ENCODE results near the gene NDFIP1.
A peak's percentile ranks its signal among the peaks of the same experiment; 100 is the strongest.
"Not testable (repeated sequence)": the region's sequence is repeated elsewhere in the genome, so short reads cannot be mapped to it uniquely, and the experiment has no call there.

Gene NDFIP1

GRCh38 chr5:142178651-142179050 is 70.1 kb downstream of the NDFIP1 start:
- H3K4me3 ChIP-seq (ENCODE audit: low read depth, low read length), result no peak overlapping the region
- no peak for DNase-seq (ENCODE audit: low read depth)

- no peak for DNase-seq (ENCODE audit: low read depth)
- no peak overlapping the region for H3K4me3 ChIP-seq (ENCODE audit: low read depth, low read length)
Observed at GRCh38 chr5:142179776-142180387, 71.3 kb downstream of the NDFIP1 start.

DNA sequence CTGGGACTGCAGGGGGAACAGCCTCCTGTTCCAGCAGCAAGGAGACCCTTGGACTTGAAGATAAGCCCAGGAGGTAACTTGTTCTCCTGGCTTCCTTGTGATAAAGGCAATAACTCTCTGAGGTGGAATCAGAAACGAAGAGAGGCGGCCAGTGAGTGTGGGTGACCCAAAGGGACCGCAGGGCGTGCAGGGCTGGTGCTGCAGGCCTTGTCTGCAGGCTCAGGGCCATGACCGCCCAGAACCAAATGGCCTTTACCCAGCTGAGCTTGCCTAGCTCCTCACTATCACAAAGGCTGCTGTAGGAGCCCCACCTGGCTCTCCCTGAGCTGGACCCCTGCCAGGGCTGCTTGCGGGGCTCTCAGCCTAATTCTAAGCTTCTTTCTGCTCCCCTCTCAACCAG is 72.5 kb downstream of the NDFIP1 start:
- DNase-seq (ENCODE audit: low read depth), result no peak
- H3K4me3 ChIP-seq (ENCODE audit: low read depth, low read length), result no peak overlapping the region

DNA sequence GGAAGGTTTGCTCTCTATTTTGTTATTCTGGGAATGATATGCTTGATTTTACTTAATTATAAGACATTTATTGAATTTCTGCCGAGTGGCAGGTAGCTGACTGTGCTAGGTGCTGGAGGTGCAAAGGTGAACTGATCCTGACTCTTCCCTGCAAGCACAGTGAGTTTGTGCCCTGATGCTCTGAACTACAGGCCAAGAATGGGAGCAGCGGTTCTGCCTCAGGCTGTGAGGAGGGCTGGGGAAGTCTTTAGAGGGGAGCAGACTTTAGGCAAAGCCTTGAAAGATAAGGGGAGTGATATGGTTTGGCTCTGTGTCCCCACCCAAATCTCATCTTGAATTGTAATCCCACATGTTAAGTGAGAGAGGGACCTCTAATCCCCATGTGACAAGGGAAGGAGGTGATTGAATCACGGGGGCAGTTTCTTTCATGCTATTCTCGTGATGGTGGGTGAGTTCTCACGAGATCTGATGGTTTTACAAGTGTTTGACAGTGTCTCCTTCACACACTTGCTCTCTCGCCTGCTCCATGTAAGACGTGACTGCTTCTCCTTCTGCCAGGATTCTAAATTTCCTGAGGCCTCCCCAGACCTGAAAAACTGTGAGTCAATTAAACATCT is 73.1 kb downstream of the NDFIP1 start:
- no peak for DNase-seq (ENCODE audit: low read depth)
- no peak overlapping the region for H3K4me3 ChIP-seq (ENCODE audit: low read depth, low read length)

GRCh38 chr5:142182840-142183239 is 74.3 kb downstream of the NDFIP1 start:
- no peak overlapping the region for H3K4me3 ChIP-seq (ENCODE audit: low read depth, low read length)
- no peak for DNase-seq (ENCODE audit: low read depth)

GRCh38 chr5:142183561-142183960 is 75.0 kb downstream of the NDFIP1 start:
- H3K4me3 ChIP-seq (ENCODE audit: low read depth, low read length), result no peak overlapping the region
- DNase-seq (ENCODE audit: low read depth), result no peak

DNA sequence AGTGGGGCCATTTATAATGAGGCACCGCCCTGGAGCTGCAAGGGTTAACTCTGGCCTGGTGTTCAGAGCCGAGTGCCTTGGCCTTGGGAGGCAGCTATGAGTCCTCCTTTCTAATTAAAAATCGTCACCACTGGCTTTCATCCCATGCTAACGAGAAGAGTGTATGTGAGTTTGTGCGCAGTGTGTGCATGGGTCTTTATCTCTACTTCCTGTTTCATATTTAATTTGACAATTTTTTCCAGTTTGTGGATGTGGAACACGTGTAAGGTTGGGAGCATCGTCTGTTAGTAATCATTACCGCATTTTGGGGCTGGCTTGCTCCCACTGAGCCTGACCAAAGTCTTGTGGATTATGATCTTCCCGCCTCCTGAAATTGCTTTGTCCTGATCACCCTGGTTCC is 76.4 kb downstream of the NDFIP1 start:
- H3K4me3 ChIP-seq (ENCODE audit: low read depth, low read length), result no peak overlapping the region

GRCh38 chr5:142186514-142186856 is 77.9 kb downstream of the NDFIP1 start:
- no peak for DNase-seq (ENCODE audit: low read depth)
- no peak overlapping the region for H3K4me3 ChIP-seq (ENCODE audit: low read depth, low read length)

More for the DNA sequence above, 76.4 kb downstream of the NDFIP1 start:
- no peak for DNase-seq (ENCODE audit: low read depth)

DNA sequence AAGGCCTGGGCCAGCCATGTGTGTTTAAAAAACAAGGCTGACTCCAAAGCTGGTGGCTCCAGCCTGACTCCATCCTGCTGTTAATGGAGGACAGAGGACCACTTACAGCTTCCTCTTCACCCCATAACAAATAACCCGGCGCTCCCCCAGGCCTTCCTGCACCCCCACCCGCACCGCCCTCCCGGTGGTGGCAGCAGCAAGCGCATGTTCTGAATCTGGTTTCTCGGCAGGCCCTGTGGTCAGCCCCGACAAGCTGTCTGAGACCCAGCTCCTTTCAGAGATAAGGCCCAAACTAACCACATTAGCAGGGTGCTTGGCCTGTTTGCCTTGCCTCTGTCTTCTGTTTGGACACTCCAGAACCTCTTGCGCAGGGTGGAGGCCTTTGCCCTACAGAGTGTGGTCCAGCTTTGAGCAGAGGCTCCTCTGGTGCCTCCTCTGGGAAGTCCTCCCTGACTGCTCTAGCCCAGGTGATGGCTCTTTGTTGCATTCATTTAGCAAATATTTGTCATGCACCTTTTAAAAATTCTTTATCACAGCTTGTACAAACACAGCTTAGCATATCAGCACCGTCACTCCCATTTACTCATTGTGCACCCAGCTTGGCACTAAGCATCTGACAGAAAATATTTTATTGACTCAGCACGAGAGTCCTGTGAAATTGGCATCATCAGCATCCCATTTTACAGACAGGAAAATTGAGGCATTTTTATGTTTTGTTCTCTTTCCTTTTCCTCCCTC is 78.4 kb downstream of the NDFIP1 start:
- H3K4me3 ChIP-seq (ENCODE audit: low read depth, low read length), result no peak overlapping the region
- no peak for DNase-seq (ENCODE audit: low read depth)

DNA sequence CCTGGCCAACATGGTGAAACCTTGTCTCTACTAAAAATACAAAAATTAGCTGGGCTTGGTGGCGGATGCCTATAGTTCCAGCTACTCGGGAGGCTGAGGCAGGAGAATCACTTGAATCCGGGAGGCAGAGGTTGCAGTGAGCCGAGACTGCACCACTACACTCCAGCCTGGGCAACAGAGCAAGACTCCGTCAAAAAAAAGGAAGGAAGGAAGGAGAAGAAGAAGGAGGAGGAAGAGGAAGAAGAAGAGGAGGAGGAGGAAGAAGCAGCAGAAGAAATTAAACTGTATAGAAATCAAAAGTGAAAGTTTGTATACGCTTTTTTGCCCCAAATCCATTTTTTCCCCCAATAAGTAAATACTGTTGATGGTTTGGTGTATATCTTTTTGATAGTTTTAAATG is 80.1 kb downstream of the NDFIP1 start:
- not testable (repeated sequence) for H3K4me3 ChIP-seq (ENCODE audit: low read depth, low read length); DNase-seq (ENCODE audit: low read depth)

DNA sequence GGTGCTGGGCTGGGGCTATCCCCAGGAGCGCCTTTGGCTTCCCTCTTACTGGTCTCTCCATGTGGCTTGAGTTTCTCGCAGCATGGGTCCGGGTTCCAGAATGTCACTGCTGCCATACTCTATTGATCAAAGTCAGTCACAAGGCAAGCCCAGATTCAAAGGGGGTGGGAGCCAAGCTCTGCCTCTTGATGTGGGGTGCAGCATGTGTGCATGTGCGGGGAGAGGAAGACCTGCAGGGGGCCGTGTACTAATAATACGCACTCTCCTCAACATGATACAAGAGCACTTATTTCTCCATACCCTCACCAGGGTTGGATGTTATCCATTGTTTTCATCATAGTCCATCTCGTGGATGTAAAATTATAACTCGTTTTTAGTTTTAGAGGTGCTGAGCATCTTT is 81.2 kb downstream of the NDFIP1 start:
- no peak overlapping the region for H3K4me3 ChIP-seq (ENCODE audit: low read depth, low read length)
- no peak for DNase-seq (ENCODE audit: low read depth)

- DNase-seq (ENCODE audit: low read depth), result no peak
- H3K4me3 ChIP-seq (ENCODE audit: low read depth, low read length), result no peak overlapping the region
Observed at GRCh38 chr5:142191776-142192175, 83.2 kb downstream of the NDFIP1 start.

- no peak overlapping the region for H3K4me3 ChIP-seq (ENCODE audit: low read depth, low read length)
- no peak for DNase-seq (ENCODE audit: low read depth)
Observed at GRCh38 chr5:142192286-142193113, 83.9 kb downstream of the NDFIP1 start.

DNA sequence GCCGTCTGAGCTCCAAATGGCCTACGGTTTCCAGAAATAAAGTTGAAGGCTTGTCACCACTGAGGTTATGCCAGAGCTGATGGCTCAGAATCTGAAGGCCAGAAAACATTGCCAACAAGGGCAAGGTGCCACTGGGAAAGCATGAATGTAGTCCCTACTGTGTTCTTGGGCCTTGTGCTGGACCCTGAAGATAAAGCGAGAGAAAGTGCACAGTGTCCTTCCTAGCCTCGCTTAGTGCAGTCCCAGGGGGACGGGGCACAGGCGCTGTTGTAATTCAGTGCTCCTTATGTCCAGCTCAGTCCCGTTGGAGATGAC is 84.5 kb downstream of the NDFIP1 start:
- no peak overlapping the region for H3K4me3 ChIP-seq (ENCODE audit: low read depth, low read length)
- DNase-seq (ENCODE audit: low read depth), result no peak

- no peak for DNase-seq (ENCODE audit: low read depth)
- H3K4me3 ChIP-seq (ENCODE audit: low read depth, low read length), result no peak overlapping the region
Observed at GRCh38 chr5:142197098-142197497, 88.5 kb downstream of the NDFIP1 start.

DNA sequence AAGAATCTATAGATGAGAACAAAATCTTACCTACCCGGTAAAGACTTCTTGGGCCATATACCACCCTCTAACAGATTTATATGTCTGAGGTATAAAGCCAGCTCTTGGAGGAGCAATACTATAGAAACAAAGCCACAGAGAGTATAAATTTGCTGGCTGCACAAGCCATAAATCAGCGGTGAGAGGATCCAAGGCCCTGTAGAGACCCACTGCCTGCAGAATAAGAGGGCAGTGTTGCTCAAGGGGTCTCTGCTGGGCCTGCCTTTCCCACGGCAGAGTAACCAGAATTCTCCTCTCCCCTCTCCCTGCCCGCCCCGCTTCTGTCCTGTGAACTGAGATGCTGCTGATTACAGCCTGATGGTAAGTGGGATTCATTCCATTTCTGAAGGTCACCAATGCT is 89.2 kb downstream of the NDFIP1 start:
- no peak overlapping the region for H3K4me3 ChIP-seq (ENCODE audit: low read depth, low read length)
- no peak for DNase-seq (ENCODE audit: low read depth)

DNA sequence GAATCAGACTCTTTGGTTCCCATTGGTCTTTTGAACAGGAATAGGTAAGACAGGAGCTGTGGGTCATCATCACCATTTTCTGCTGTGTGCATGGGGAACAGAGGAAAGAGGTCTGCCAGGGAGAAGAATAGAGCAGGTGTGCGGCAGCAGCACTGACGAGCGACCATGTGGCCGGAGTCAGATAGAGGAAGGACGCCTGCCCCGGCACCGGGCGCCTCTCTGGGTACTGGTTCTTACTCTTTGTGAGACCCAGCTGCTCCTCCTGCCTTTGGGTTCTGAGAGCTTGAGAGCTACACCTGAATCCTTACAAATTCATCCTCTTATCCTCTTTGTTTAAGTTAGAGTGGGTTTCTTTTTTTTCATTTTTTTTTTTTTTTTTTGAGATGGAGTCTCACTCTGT is 90.8 kb downstream of the NDFIP1 start:
- H3K4me3 ChIP-seq (ENCODE audit: low read depth, low read length), result no peak overlapping the region
- no peak for DNase-seq (ENCODE audit: low read depth)

GRCh38 chr5:142200387-142200786 is 91.8 kb downstream of the NDFIP1 start:
- DNase-seq (ENCODE audit: low read depth), result no peak
- H3K4me3 ChIP-seq (ENCODE audit: low read depth, low read length), result no peak overlapping the region

DNA sequence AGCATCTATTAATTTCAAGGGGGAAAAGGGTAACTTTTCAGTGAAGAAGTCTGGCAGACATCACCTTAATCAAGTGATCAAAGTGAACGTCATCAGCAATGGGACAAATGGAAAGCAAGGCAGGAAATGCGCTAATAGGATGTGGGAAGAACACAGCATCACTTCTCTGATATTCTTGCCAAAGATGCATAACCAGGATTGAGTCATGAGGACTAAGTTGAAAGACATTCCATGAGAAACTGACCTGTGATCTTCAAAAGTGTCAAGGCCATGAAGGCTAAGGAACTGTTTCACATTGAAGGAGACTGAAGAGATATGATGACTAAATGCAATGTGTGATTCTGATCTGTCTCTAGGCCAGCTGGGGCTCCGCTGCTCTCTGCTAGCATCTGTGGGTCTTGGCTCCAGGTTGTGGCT is 92.9 kb downstream of the NDFIP1 start:
- DNase-seq (ENCODE audit: low read depth), result peak; percentile 96

DNA sequence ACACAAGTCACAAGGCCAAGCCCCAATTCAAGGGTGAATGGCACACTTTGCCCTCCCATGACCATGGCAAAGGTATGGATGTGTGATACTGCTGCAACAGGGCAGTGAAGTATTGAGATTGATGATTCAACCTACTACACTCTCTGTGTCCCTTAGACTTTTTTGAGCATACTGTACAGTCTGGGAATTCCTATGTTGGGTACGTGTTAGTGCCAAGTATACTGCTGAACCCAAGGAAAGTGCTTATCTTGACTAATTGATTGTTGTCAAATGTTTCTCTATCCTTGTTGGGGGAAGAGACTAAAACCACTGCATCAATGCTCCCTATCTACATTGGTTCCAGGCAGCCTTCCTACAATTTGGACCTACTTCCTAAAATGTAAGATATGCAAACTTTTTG is 93.7 kb downstream of the NDFIP1 start:
- DNase-seq (ENCODE audit: low read depth), result peak; percentile 36
- H3K4me3 ChIP-seq (ENCODE audit: low read depth, low read length), result no peak overlapping the region

More for the DNA sequence above, 92.9 kb downstream of the NDFIP1 start:
- no peak overlapping the region for H3K4me3 ChIP-seq (ENCODE audit: low read depth, low read length)

Measured in skeletal muscle cell (primary cell).